Activated CD4-positive, alpha-beta memory T cell treated with anti-CD3 and anti-CD28 coated beads, Interleukin-2, amount 10 ng/mL, durations not matched to agents 7 days and 5 days (primary cell): ENCODE measurements around the gene CAMTA1. TPM values are rescaled to one million over a fixed set of nuclear protein-coding genes. Genes with fewer than 3 reads are reported as not detected.

Source experiments
- CTCF ChIA-PET: fragments of 350-600 bp; sonication (Branson Sonifier 250); formaldehyde crosslinking; loops from one replicate; lab custom pipeline; 2021; ENCODE audit warnings: antibody characterized with exemption, inconsistent platforms; lab: Charles Lee
- POLR2A ChIA-PET: fragments of 350-600 bp; sonication (Branson Sonifier 250); formaldehyde crosslinking; loops from one replicate; lab custom pipeline; 2021; ENCODE audit warnings: antibody characterized with exemption; lab: Charles Lee
- DNase-seq: peaks from one replicate; pipeline ENCODE4 v3.0.0-alpha.2; 2020
- H3K27ac Mint-ChIP-seq: one replicate; pipeline ENCODE4 v1.8.0; 2021; ENCODE audit warnings: mild to moderate bottlenecking, mixed read lengths
- H3K27me3 Mint-ChIP-seq: one replicate; pipeline ENCODE4 v1.8.0; 2021; ENCODE audit warnings: mixed read lengths
- H3K36me3 Mint-ChIP-seq: one replicate; pipeline ENCODE4 v1.8.0; 2021; ENCODE audit warnings: low read depth, mixed read lengths
- H3K4me1 Mint-ChIP-seq: one replicate; pipeline ENCODE4 v1.8.0; 2021; ENCODE audit warnings: mixed read lengths
- H3K4me3 Mint-ChIP-seq: one replicate; pipeline ENCODE4 v1.8.0; 2021; ENCODE audit warnings: mild to moderate bottlenecking, mixed read lengths
- H3K9me3 Mint-ChIP-seq: one replicate; pipeline ENCODE4 v1.8.0; 2021; ENCODE audit warnings: mixed read lengths
- total RNA-seq, 2 experiments: library from RNA; stranded (reverse); gene quantifications; one replicate each; pipeline ENCODE4 v1.2.3, GENCODE V29; 2021

CAMTA1 gene
- total RNA-seq, 2 experiments from 2014 or later, result 43.0 to 47.3 TPM

- H3K36me3 Mint-ChIP-seq, result no peaks in the 10 kb centered on the region
- H3K27ac Mint-ChIP-seq, result no peak overlapping the region
- ChIA-PET POLR2A (no interaction called here), CTCF (no interaction called here)
- H3K4me1 Mint-ChIP-seq, result no peaks in the 10 kb centered on the region
- no peak overlapping the region for H3K4me3 Mint-ChIP-seq
- no peaks in the 10 kb centered on the region for H3K9me3 Mint-ChIP-seq
- DNase-seq, result no peak
- H3K27me3 Mint-ChIP-seq, result no peaks in the 10 kb centered on the region
These were observed 651.8 kb downstream of the CAMTA1 start for GRCh38 chr1:7437036-7437435.

DNA sequence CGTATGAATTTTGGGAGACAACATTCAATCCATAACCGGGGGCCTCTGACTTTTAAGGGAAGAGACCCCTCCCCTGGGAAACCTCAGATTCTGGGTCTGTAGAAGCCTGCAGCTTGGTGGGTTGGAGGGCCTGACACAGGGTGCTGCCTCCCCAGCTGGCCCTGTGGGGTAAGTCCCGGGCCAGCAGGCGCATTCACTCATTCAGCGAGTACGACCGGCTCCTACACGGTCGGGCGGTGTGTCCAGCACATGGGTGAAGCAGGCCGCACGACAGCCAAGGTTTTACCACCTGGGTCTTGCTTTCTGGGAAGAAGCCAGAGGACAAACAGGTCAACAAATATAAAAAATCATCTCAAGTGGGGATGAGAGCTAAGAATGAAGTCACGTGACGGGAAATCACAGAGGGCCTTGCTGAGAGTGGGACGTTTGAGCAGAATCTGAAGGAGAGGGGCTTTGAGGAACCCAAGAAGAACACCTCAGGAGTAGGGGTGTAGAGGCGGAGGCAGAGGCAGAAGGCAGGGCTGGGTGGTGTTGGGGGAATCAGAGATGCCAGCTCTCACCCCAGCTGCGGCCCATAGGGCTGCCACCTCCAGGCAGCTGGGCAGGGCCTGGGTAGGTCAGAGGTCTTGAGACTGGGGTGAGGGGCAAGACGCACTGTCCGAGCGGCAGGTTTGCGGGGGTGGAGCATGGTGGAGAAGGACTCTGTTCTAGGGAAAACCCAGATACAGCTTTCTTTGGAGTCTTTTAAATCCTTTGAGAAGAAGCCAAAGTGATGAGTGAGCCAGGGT lies 652.5 kb downstream of the CAMTA1 start:
- Mint-ChIP-seq H3K9me3 (no peaks in the 10 kb centered on the region), H3K4me1 (no peaks in the 10 kb centered on the region), H3K4me3 (no peak overlapping the region), H3K36me3 (no peaks in the 10 kb centered on the region), H3K27me3 (no peaks in the 10 kb centered on the region), H3K27ac (no peak overlapping the region)
- no peak for DNase-seq
- ChIA-PET CTCF (no interaction called here), POLR2A (no interaction called here)

- Mint-ChIP-seq H3K36me3 (no peaks in the 10 kb centered on the region), H3K4me1 (no peaks in the 10 kb centered on the region), H3K9me3 (no peaks in the 10 kb centered on the region), H3K4me3 (no peak overlapping the region), H3K27ac (no peak overlapping the region), H3K27me3 (no peaks in the 10 kb centered on the region)
- DNase-seq, result no peak
- ChIA-PET POLR2A (no interaction called here), CTCF (no interaction called here)
These were observed 653.1 kb downstream of the CAMTA1 start for GRCh38 chr1:7438396-7438785.

GRCh38 chr1:7438921-7439655 lies 653.8 kb downstream of the CAMTA1 start:
- no peak for DNase-seq
- Mint-ChIP-seq H3K36me3 (no peaks in the 10 kb centered on the region), H3K4me1 (no peaks in the 10 kb centered on the region), H3K27me3 (no peaks in the 10 kb centered on the region), H3K27ac (no peak overlapping the region), H3K4me3 (no peak overlapping the region), H3K9me3 (no peaks in the 10 kb centered on the region)
- ChIA-PET POLR2A (no interaction called here), CTCF (no interaction called here)

DNA sequence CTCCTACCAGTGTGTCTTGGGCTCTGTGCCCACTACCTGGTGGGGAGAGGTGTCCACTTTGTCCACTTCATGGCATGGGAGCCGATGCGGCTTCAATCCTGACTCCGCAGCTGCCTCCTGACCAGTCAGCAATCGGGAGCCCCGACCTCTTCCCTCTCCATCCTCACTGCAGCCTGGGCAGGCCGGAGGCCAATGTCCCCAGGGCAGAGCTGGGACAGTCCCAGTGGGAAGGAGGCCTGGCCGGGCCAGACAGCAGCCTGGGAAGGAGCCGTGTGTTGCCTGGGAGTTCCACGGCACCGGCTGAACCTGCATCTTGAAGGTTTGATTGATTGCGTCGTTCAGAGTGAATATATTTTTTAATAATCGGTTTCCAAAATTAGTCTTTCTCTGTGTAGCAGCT lies 654.9 kb downstream of the CAMTA1 start:
- Mint-ChIP-seq H3K36me3 (no peaks in the 10 kb centered on the region), H3K4me1 (no peaks in the 10 kb centered on the region), H3K4me3 (no peak overlapping the region), H3K27me3 (no peaks in the 10 kb centered on the region), H3K27ac (no peak overlapping the region), H3K9me3 (no peaks in the 10 kb centered on the region)
- ChIA-PET CTCF (no interaction called here), POLR2A (no interaction called here)
- no peak for DNase-seq

GRCh38 chr1:7441143-7441841 lies 656.0 kb downstream of the CAMTA1 start:
- DNase-seq, result no peak
- POLR2A ChIA-PET, result no interaction called here
- Mint-ChIP-seq H3K36me3 (no peaks in the 10 kb centered on the region), H3K9me3 (no peaks in the 10 kb centered on the region), H3K27me3 (no peaks in the 10 kb centered on the region), H3K4me1 (no peaks in the 10 kb centered on the region), H3K4me3 (no peak overlapping the region), H3K27ac (no peak overlapping the region)
- CTCF ChIA-PET, result no interaction called here

DNA sequence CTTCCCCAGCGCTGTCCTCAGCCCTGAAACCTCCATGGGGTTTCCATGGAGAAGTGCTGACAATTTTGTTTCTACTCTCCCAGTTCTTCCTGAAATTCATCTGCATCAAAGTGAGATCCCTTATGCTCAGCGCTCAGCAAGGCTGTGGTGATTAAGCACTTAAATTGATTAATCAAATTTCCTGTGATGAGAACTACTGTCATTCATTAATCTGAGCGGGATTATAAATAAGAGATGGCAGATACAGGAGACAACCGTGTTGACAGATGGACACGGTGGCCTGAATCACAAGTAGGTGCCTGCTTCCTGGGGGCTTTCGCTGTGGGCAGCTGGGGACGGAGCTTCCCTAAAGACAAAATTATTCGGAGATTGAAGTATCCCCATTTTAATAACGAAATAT lies 656.8 kb downstream of the CAMTA1 start:
- ChIA-PET CTCF (no interaction called here), POLR2A (no interaction called here)
- DNase-seq, result no peak
- Mint-ChIP-seq H3K36me3 (no peaks in the 10 kb centered on the region), H3K27me3 (no peaks in the 10 kb centered on the region), H3K4me1 (no peaks in the 10 kb centered on the region), H3K9me3 (no peaks in the 10 kb centered on the region), H3K4me3 (no peak overlapping the region), H3K27ac (no peak overlapping the region)

DNA sequence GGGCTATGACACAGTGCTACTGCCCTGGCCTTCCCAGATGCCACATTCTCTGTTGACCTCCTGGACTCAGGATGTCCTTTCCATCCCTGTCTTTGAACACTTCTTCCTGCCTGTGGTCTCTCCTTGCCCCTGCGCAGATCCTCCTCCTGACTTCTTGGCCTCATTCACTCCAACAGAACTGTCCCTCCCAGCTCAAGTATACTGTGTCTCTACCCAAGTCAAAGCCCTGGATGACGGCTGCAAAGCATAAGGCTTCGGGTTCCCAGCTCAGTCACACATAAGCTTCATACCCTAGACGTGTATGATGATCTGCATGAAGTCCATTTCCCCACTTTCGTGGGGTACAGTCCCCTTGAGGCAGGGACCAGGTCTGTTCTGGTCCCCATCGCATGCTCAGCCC lies 657.7 kb downstream of the CAMTA1 start:
- Mint-ChIP-seq H3K9me3 (no peaks in the 10 kb centered on the region), H3K4me3 (no peak overlapping the region), H3K27ac (no peak overlapping the region), H3K4me1 (no peaks in the 10 kb centered on the region), H3K27me3 (no peaks in the 10 kb centered on the region), H3K36me3 (no peaks in the 10 kb centered on the region)
- no peak for DNase-seq
- CTCF ChIA-PET, result no interaction called here
- POLR2A ChIA-PET, result no interaction called here

GRCh38 chr1:7444363-7444762 lies 659.1 kb downstream of the CAMTA1 start:
- POLR2A ChIA-PET, result no interaction called here
- no peaks in the 10 kb centered on the region for H3K36me3 Mint-ChIP-seq
- H3K4me1 Mint-ChIP-seq, result no peaks in the 10 kb centered on the region
- DNase-seq, result no peak
- no peak overlapping the region for H3K27ac Mint-ChIP-seq
- CTCF ChIA-PET, result no interaction called here
- H3K9me3 Mint-ChIP-seq, result no peaks in the 10 kb centered on the region
- no peaks in the 10 kb centered on the region for H3K27me3 Mint-ChIP-seq
- H3K4me3 Mint-ChIP-seq, result no peak overlapping the region

GRCh38 chr1:7447093-7447492 lies 661.8 kb downstream of the CAMTA1 start:
- ChIA-PET CTCF (no interaction called here), POLR2A (no interaction called here)
- Mint-ChIP-seq H3K9me3 (no peaks in the 10 kb centered on the region), H3K4me1 (no peaks in the 10 kb centered on the region), H3K36me3 (no peaks in the 10 kb centered on the region), H3K27ac (no peak overlapping the region), H3K4me3 (no peak overlapping the region), H3K27me3 (no peaks in the 10 kb centered on the region)
- DNase-seq, result no peak

GRCh38 chr1:7447736-7448135 lies 662.5 kb downstream of the CAMTA1 start:
- Mint-ChIP-seq H3K27me3 (no peaks in the 10 kb centered on the region), H3K9me3 (no peaks in the 10 kb centered on the region), H3K4me1 (no peaks in the 10 kb centered on the region), H3K27ac (no peak overlapping the region), H3K36me3 (no peaks in the 10 kb centered on the region), H3K4me3 (no peak overlapping the region)
- no peak for DNase-seq
- POLR2A ChIA-PET, result no interaction called here
- CTCF ChIA-PET, result no interaction called here

- no peak overlapping the region for H3K4me3 Mint-ChIP-seq
- no peaks in the 10 kb centered on the region for H3K36me3 Mint-ChIP-seq
- ChIA-PET POLR2A (no interaction called here), CTCF (no interaction called here)
- no peaks in the 10 kb centered on the region for H3K9me3 Mint-ChIP-seq
- no peak for DNase-seq
- H3K27ac Mint-ChIP-seq, result no peak overlapping the region
- H3K27me3 Mint-ChIP-seq, result no peaks in the 10 kb centered on the region
- no peaks in the 10 kb centered on the region for H3K4me1 Mint-ChIP-seq
These were observed 663.7 kb downstream of the CAMTA1 start for GRCh38 chr1:7448986-7449385.

DNA sequence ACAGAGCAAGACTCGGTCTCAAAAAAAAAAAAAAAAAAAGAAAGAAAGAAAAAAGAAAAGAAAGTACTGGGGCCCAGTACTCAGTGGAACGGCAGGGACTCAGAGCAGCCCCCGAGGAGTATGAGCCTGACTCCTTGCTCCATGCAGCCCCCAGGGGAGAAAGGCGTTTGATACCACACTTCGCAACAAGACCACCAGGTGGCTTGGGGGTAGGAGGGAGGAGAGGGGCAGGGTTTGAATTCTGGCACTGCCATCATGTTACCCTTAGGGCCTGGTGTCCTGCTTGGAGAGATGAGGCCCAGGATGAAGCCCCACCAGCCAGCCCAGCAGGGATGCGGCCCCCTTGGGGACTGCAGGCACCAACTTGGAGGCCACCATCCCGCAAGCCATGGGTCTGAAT lies 664.5 kb downstream of the CAMTA1 start:
- H3K4me1 Mint-ChIP-seq, result no peaks in the 10 kb centered on the region
- H3K27ac Mint-ChIP-seq, result no peak overlapping the region
- POLR2A ChIA-PET, result no interaction called here
- no peaks in the 10 kb centered on the region for H3K36me3 Mint-ChIP-seq
- no peak for DNase-seq
- H3K9me3 Mint-ChIP-seq, result no peaks in the 10 kb centered on the region
- CTCF ChIA-PET, result no interaction called here
- no peak overlapping the region for H3K4me3 Mint-ChIP-seq
- no peaks in the 10 kb centered on the region for H3K27me3 Mint-ChIP-seq
